Measurements from ENCODE around the gene OBSCN. TPM values are rescaled to one million over a fixed set of nuclear protein-coding genes. Genes with fewer than 3 reads are reported as not detected.

Gene OBSCN
- total and polyA plus RNA-seq, 10 of the 15 experiments (the other 5 are each of a cell fraction or from before 2014, with no cell fraction given), result 0.01 to 0.36 (median 0.08) TPM; not detected in 2

GRCh38 chr1:228319352-228320088 lies 111.7 kb downstream of the OBSCN start:
- 1% methylated on average over 4 of the region's 4 CpGs for WGBS (ENCODE audit: insufficient coverage, insufficient replicate concordance, low lambda C conversion rate, missing lambda C conversion rate)
- intact Hi-C loops (cut with micrococcal nuclease; ENCODE audit: unreplicated experiment), result no loop called here
- Histone ChIP-seq H3K79me2 (ENCODE audit: control insufficient read depth, insufficient read depth, low read length) (no peaks in the 10 kb centered on the region), H3K9ac (ENCODE audit: control insufficient read depth, insufficient read depth, low read length) (no peak overlapping the region), H4K20me1 (ENCODE audit: control insufficient read depth, insufficient read depth) (no peaks in the 10 kb centered on the region), H2AFZ (ENCODE audit: control insufficient read depth, low read depth, low read length) (no peak overlapping the region), H3K9me3 (replicated peaks; ENCODE audit: control insufficient read depth, insufficient read depth, low read length) (no peaks in the 10 kb centered on the region; the same call in 2 of the 3 replicates), H3K4me3 (no peak overlapping the region), H3K27ac (ENCODE audit: control insufficient read depth, insufficient read depth) (no peak overlapping the region), H3K4me2 (ENCODE audit: control insufficient read depth, insufficient read depth) (no peak overlapping the region), H3K4me1 (ENCODE audit: control insufficient read depth, insufficient read depth, low read length) (no peaks in the 10 kb centered on the region), H3K27me3 (replicated peaks in 1 of 2; ENCODE audit: control insufficient read depth in 2 of 2, insufficient read depth in 2 of 2, low read length in 1 of 2) (no peaks in the 10 kb centered on the region), H3K36me3 (ENCODE audit: control insufficient read depth in 2 of 2, insufficient read depth in 2 of 2, low read length in 1 of 2) (no peaks in the 10 kb centered on the region)
- ATAC-seq (no peak), FAIRE-seq (no peak), DNase-seq (ENCODE audit: low read depth, low spot score) (no peak)
- RAD21 ChIA-PET (ENCODE audit: unreplicated experiment), result no interaction called here
- in situ Hi-C loops (cut with MboI), result no loop called here
- SMC1A ChIA-PET (ENCODE audit: uncharacterized antibody, unreplicated experiment), result no interaction called here
- no peak for TF ChIP-seq DPF2 (IDR thresholded peaks at IDR 0.05)
- TF ChIP-seq RELA (IDR thresholded peaks at IDR 0.05; ENCODE audit: borderline replicate concordance, partially characterized antibody), result no peak
- TF ChIP-seq, protein P1, sequence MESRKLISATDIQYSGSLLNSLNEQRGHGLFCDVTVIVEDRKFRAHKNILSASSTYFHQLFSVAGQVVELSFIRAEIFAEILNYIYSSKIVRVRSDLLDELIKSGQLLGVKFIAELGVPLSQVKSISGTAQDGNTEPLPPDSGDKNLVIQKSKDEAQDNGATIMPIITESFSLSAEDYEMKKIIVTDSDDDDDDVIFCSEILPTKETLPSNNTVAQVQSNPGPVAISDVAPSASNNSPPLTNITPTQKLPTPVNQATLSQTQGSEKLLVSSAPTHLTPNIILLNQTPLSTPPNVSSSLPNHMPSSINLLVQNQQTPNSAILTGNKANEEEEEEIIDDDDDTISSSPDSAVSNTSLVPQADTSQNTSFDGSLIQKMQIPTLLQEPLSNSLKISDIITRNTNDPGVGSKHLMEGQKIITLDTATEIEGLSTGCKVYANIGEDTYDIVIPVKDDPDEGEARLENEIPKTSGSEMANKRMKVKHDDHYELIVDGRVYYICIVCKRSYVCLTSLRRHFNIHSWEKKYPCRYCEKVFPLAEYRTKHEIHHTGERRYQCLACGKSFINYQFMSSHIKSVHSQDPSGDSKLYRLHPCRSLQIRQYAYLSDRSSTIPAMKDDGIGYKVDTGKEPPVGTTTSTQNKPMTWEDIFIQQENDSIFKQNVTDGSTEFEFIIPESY (IDR thresholded peaks at IDR 0.05), result no peak
- TF ChIP-seq SMC3 (IDR thresholded peaks at IDR 0.05; ENCODE audit: borderline replicate concordance, low read length), result no peak
- TF ChIP-seq MEF2A (IDR thresholded peaks at IDR 0.05; ENCODE audit: insufficient read depth, low read depth, low read length), result no peak
- TF ChIP-seq, protein P2, sequence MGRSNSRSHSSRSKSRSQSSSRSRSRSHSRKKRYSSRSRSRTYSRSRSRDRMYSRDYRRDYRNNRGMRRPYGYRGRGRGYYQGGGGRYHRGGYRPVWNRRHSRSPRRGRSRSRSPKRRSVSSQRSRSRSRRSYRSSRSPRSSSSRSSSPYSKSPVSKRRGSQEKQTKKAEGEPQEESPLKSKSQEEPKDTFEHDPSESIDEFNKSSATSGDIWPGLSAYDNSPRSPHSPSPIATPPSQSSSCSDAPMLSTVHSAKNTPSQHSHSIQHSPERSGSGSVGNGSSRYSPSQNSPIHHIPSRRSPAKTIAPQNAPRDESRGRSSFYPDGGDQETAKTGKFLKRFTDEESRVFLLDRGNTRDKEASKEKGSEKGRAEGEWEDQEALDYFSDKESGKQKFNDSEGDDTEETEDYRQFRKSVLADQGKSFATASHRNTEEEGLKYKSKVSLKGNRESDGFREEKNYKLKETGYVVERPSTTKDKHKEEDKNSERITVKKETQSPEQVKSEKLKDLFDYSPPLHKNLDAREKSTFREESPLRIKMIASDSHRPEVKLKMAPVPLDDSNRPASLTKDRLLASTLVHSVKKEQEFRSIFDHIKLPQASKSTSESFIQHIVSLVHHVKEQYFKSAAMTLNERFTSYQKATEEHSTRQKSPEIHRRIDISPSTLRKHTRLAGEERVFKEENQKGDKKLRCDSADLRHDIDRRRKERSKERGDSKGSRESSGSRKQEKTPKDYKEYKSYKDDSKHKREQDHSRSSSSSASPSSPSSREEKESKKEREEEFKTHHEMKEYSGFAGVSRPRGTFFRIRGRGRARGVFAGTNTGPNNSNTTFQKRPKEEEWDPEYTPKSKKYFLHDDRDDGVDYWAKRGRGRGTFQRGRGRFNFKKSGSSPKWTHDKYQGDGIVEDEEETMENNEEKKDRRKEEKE (IDR thresholded peaks at IDR 0.05), result no peak
- no peak for TF ChIP-seq STAT1 (conservative IDR thresholded peaks at IDR 0.05)
- no peak for TF ChIP-seq HDGF (IDR thresholded peaks at IDR 0.05)
- TF ChIP-seq E4F1 (IDR thresholded peaks at IDR 0.05; ENCODE audit: borderline replicate concordance, partially characterized antibody), result no peak
- no peak for TF ChIP-seq ESRRA (IDR thresholded peaks at IDR 0.05; ENCODE audit: low read length)
- no peak for TF ChIP-seq SREBF1 (IDR thresholded peaks at IDR 0.05; ENCODE audit: low read length)
- no peak for TF ChIP-seq HCFC1 (IDR thresholded peaks at IDR 0.05; ENCODE audit: low read length)
- no peak for TF ChIP-seq SKIL (IDR thresholded peaks at IDR 0.05; ENCODE audit: low read depth, poor library complexity, severe bottlenecking)
- TF ChIP-seq CHD1 (IDR thresholded peaks at IDR 0.05; ENCODE audit: low read depth, low read length), result no peak
- no peak for TF ChIP-seq POU2F2 (IDR thresholded peaks at IDR 0.05; ENCODE audit: borderline replicate concordance, low read depth, low read length)
- no peak for TF ChIP-seq ZSCAN29 (IDR thresholded peaks at IDR 0.05)
- POLR2A ChIA-PET, result no interaction called here
- no TSS peak for BruUV-seq (replicated peaks)
- CTCF ChIA-PET, result no interaction called here
